SK-N-SH (cell line): Measurements from ENCODE around the gene EXOC4.
A peak's percentile ranks its signal among the peaks of the same experiment; 100 is the strongest.

Source experiments
- EP300 ChIP-seq, 2 experiments: IDR thresholded peaks; 2 replicates each; pipeline versions ENCODE4 v1.4.0 to v1.6.1; 2012; ENCODE audit warnings: borderline replicate concordance in 1 of 2, low read depth in 1 of 2, low read length in 1 of 2
- FOXJ3 ChIP-seq: sonication (generic); formaldehyde crosslinking; IDR thresholded peaks from 2 replicates; pipeline ENCODE4 v1.5.1; 2020; ENCODE audit warnings: mild to moderate bottlenecking, missing genetic modification reagents
- FOXM1 ChIP-seq: IDR thresholded peaks from 2 replicates; pipeline ENCODE4 v1.4.0; 2012; ENCODE audit warnings: low read depth, mild to moderate bottlenecking
- MEF2A ChIP-seq: IDR thresholded peaks from 2 replicates; pipeline ENCODE4 v1.4.0; 2012; ENCODE audit warnings: low read depth, borderline replicate concordance
- NRF1 ChIP-seq: IDR thresholded peaks from 2 replicates; pipeline ENCODE4 v1.6.1; 2012; ENCODE audit warnings: low read depth, mild to moderate bottlenecking, low read length
- POLR2AphosphoS5 ChIP-seq: IDR thresholded peaks from 2 replicates; pipeline ENCODE4 v1.6.1; 2012; ENCODE audit warnings: low read depth, low read length
- SIN3A ChIP-seq: IDR thresholded peaks from 2 replicates; pipeline ENCODE4 v1.6.1; 2012; ENCODE audit warnings: low read depth, mild to moderate bottlenecking, low read length, moderate library complexity, borderline replicate concordance
- TAF1 ChIP-seq: IDR thresholded peaks from 2 replicates; pipeline ENCODE4 v1.6.1; 2012; ENCODE audit warnings: low read depth, mild to moderate bottlenecking, low read length, moderate library complexity, borderline replicate concordance
- TCF12 ChIP-seq: IDR thresholded peaks from 2 replicates; pipeline ENCODE4 v1.4.0; 2012
- TF ChIP-seq, protein P1 (sequence below): fragments of 200-600 bp; sonication (generic); IDR thresholded peaks from 2 replicates; pipeline ENCODE4 v1.6.1; 2017; ENCODE audit warnings: antibody characterized with exemption, mild to moderate bottlenecking, moderate library complexity
- TF ChIP-seq, protein P2 (sequence below): fragments of 150-350 bp; IDR thresholded peaks from 2 replicates; pipeline ENCODE4 v1.6.1; 2017; ENCODE audit warnings: antibody characterized with exemption, low read length, low read depth, borderline replicate concordance
- TF ChIP-seq, protein P3 (sequence below): IDR thresholded peaks from 2 replicates; pipeline ENCODE4 v1.6.1; 2012; ENCODE audit warnings: mild to moderate bottlenecking, low read depth, low read length, moderate library complexity

DNA sequence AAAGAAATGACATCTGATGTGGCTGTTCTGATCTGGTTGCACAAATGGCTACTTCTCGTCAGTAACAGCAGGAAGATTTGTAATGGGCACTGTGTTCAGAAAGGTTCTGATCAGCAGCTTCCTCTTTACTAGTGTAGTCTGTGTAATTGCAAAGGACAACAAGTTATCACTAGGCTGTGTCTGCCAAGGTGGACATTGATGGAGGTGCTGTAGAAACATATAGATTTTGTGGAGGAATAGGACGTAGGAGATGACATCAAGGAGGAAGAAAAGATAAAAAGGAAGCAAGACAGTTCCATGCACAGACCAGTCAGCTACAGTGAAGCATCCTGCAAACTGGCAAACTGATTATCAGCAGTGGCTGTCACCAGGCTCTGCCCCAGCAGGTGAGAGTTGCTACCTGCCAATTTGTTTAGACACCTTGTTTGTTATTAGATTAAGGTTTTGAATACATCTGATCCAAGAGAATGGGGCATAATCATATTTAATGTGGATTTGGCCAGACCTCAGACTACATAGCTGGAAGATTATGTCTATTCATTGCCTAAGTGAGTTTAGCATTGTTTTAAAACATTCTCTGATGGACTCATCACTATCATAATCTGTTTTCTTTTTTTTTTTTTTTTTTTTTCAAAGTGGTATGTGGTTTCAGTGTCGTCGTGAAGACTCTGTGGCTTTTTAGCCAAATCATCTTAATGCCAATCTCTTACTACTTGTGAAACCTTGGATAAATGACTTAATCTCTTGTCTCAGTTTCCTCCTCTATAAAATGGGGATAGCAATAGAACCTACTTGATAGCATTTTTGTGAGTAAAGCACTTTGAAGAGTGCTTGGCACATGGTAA, 456.4 kb downstream of the EXOC4 start:
- TF ChIP-seq, protein P1, sequence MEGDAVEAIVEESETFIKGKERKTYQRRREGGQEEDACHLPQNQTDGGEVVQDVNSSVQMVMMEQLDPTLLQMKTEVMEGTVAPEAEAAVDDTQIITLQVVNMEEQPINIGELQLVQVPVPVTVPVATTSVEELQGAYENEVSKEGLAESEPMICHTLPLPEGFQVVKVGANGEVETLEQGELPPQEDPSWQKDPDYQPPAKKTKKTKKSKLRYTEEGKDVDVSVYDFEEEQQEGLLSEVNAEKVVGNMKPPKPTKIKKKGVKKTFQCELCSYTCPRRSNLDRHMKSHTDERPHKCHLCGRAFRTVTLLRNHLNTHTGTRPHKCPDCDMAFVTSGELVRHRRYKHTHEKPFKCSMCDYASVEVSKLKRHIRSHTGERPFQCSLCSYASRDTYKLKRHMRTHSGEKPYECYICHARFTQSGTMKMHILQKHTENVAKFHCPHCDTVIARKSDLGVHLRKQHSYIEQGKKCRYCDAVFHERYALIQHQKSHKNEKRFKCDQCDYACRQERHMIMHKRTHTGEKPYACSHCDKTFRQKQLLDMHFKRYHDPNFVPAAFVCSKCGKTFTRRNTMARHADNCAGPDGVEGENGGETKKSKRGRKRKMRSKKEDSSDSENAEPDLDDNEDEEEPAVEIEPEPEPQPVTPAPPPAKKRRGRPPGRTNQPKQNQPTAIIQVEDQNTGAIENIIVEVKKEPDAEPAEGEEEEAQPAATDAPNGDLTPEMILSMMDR: no peak
- TF ChIP-seq FOXM1 (no peak), NRF1 (no peak), TAF1 (no peak), TCF12 (0 out of 2 replicates have a peak, but pooled peaks have one; percentile 21), FOXJ3 (no peak), MEF2A (no peak), EP300 (IDR thresholded peaks at IDR 0.05; ENCODE audit: borderline replicate concordance in 1 of 2, low read depth in 1 of 2, low read length in 1 of 2) (no peak), SIN3A (no peak), POLR2AphosphoS5 (peak; percentile 48; the same call in 1 of the 2 replicates)
- TF ChIP-seq, protein P2, sequence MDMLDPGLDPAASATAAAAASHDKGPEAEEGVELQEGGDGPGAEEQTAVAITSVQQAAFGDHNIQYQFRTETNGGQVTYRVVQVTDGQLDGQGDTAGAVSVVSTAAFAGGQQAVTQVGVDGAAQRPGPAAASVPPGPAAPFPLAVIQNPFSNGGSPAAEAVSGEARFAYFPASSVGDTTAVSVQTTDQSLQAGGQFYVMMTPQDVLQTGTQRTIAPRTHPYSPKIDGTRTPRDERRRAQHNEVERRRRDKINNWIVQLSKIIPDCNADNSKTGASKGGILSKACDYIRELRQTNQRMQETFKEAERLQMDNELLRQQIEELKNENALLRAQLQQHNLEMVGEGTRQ: no peak
- TF ChIP-seq, protein P3, sequence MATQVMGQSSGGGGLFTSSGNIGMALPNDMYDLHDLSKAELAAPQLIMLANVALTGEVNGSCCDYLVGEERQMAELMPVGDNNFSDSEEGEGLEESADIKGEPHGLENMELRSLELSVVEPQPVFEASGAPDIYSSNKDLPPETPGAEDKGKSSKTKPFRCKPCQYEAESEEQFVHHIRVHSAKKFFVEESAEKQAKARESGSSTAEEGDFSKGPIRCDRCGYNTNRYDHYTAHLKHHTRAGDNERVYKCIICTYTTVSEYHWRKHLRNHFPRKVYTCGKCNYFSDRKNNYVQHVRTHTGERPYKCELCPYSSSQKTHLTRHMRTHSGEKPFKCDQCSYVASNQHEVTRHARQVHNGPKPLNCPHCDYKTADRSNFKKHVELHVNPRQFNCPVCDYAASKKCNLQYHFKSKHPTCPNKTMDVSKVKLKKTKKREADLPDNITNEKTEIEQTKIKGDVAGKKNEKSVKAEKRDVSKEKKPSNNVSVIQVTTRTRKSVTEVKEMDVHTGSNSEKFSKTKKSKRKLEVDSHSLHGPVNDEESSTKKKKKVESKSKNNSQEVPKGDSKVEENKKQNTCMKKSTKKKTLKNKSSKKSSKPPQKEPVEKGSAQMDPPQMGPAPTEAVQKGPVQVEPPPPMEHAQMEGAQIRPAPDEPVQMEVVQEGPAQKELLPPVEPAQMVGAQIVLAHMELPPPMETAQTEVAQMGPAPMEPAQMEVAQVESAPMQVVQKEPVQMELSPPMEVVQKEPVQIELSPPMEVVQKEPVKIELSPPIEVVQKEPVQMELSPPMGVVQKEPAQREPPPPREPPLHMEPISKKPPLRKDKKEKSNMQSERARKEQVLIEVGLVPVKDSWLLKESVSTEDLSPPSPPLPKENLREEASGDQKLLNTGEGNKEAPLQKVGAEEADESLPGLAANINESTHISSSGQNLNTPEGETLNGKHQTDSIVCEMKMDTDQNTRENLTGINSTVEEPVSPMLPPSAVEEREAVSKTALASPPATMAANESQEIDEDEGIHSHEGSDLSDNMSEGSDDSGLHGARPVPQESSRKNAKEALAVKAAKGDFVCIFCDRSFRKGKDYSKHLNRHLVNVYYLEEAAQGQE: no peak
